ACC112 (cell line): ENCODE data around the gene CCDC88B.

Experiments used
- H2AFZ ChIP-seq: fragments of 200-600 bp; sonication (generic); one replicate; pipeline ENCODE4 v1.6.0; 2017; ENCODE audit warnings: antibody characterized with exemption, low read length; ENCODE audit not compliant: unreplicated experiment
- H3K27ac ChIP-seq: fragments of 200-600 bp; sonication (generic); 2 replicates; pipeline ENCODE4 v1.5.1; 2014; ENCODE audit warnings: low read depth, mild to moderate bottlenecking, antibody characterized with exemption, low read length, moderate library complexity
- H3K27me3 ChIP-seq: fragments of 200-600 bp; sonication (generic); 2 replicates; pipeline ENCODE4 v1.6.1; 2014; ENCODE audit warnings: mild to moderate bottlenecking, antibody characterized with exemption, low read length, moderate library complexity, mixed read lengths; ENCODE audit not compliant: insufficient read depth
- H3K36me3 ChIP-seq: fragments of 200-600 bp; sonication (generic); 2 replicates; pipeline ENCODE4 v1.6.1; 2016; ENCODE audit warnings: mild to moderate bottlenecking, antibody characterized with exemption, low read length, moderate library complexity, mixed read lengths; ENCODE audit not compliant: insufficient read depth
- H3K4me1 ChIP-seq: fragments of 200-600 bp; sonication (generic); one replicate; pipeline ENCODE4 v1.6.1; 2016; ENCODE audit warnings: low read length, mixed read lengths; ENCODE audit not compliant: insufficient read depth, unreplicated experiment, control insufficient read depth
- H3K4me3 ChIP-seq: fragments of 200-600 bp; sonication (generic); 2 replicates; pipeline ENCODE4 v1.5.1; 2014; ENCODE audit warnings: mild to moderate bottlenecking, low read depth, low read length
- H3K79me2 ChIP-seq: fragments of 200-600 bp; sonication (generic); one replicate; pipeline ENCODE4 v1.6.0; 2016; ENCODE audit warnings: low read length; ENCODE audit not compliant: control insufficient read depth, unreplicated experiment, insufficient read depth

CCDC88B gene

DNA sequence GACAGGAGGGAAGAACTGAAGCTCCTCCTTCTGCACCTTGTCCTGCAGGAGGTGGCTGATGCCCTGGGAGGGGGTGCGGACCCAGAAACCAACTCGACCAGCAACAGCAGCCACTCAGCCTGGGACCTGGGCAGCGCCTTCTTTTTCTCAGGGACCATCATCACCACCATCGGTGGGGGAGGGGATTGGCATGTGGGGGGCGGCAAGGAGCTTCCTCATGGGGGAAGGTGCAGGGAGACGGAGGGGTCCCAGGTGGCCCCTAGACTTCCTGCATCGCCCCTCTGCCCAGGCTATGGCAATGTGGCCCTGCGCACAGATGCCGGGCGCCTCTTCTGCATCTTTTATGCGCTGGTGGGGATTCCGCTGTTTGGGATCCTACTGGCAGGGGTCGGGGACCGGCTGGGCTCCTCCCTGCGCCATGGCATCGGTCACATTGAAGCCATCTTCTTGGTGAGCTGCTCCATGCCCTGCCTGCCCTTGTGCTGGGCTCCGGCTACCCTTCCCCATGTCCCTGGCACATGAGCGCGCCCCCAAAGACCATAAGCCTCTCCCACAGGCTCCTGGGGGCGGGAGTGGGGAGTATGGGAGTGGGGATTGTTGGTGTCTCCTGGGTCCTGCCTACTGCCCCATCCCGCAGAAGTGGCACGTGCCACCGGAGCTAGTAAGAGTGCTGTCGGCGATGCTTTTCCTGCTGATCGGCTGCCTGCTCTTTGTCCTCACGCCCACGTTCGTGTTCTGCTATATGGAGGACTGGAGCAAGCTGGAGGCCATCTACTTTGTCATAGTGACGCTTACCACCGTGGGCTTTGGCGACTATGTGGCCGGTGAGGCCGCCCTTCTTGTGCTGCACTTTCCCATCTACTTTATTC lies 42.9 kb upstream of the CCDC88B start:
- Histone ChIP-seq H3K36me3 (no peaks in the 10 kb centered on the region), H2AFZ (no peak overlapping the region), H3K4me3 (no peak overlapping the region), H3K79me2 (no peaks in the 10 kb centered on the region), H3K27me3 (peaks cover 76% of the 10 kb centered on the region), H3K4me1 (peaks cover 5% of the 10 kb centered on the region), H3K27ac (no peak overlapping the region)

- no peaks in the 10 kb centered on the region for H3K79me2 ChIP-seq
- no peak overlapping the region for H3K4me3 ChIP-seq
- no peak overlapping the region for H2AFZ ChIP-seq
- no peak overlapping the region for H3K27ac ChIP-seq
- H3K36me3 ChIP-seq = no peaks in the 10 kb centered on the region
- peaks cover 69% of the 10 kb centered on the region for H3K27me3 ChIP-seq
- H3K4me1 ChIP-seq = peaks cover 5% of the 10 kb centered on the region
These were observed 42.2 kb upstream of the CCDC88B start for GRCh38 chr11:64297699-64298358.

DNA sequence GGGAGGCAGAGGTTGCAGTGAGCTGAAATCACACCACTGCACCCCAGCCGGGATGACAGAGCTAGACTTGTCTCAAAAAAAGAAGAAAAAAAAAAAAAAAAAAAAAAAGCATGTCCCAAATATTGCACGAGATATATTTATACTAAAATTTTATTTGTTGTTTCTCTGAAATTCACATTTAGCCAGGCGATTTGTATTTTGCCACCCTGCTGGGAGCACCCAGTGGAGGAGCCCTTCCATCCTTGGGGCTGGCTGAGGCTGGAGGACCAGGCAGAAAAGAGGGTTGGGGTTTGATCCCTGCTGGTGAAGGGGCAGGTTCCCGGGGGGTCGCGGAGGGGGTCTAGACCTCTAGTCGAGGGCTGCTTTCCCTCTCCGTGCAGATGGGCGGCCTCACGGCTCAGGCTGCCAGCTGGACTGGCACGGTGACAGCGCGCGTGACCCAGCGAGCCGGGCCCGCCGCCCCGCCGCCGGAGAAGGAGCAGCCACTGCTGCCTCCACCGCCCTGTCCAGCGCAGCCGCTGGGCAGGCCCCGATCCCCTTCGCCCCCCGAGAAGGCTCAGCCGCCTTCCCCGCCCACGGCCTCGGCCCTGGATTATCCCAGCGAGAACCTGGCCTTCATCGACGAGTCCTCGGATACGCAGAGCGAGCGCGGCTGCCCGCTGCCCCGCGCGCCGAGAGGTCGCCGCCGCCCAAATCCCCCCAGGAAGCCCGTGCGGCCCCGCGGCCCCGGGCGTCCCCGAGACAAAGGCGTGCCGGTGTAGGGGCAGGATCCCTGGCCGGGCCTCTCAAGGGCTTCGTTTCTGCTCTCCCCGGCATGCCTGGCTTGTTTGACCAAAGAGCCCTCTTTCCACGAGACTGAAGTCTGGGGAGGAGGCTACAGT lies 40.8 kb upstream of the CCDC88B start:
- Histone ChIP-seq H3K27ac (no peak overlapping the region), H2AFZ (no peak overlapping the region), H3K79me2 (no peaks in the 10 kb centered on the region), H3K4me1 (peaks cover 10% of the 10 kb centered on the region), H3K4me3 (peak overlapping the region; percentile 68), H3K36me3 (no peaks in the 10 kb centered on the region), H3K27me3 (peaks cover 57% of the 10 kb centered on the region)

DNA sequence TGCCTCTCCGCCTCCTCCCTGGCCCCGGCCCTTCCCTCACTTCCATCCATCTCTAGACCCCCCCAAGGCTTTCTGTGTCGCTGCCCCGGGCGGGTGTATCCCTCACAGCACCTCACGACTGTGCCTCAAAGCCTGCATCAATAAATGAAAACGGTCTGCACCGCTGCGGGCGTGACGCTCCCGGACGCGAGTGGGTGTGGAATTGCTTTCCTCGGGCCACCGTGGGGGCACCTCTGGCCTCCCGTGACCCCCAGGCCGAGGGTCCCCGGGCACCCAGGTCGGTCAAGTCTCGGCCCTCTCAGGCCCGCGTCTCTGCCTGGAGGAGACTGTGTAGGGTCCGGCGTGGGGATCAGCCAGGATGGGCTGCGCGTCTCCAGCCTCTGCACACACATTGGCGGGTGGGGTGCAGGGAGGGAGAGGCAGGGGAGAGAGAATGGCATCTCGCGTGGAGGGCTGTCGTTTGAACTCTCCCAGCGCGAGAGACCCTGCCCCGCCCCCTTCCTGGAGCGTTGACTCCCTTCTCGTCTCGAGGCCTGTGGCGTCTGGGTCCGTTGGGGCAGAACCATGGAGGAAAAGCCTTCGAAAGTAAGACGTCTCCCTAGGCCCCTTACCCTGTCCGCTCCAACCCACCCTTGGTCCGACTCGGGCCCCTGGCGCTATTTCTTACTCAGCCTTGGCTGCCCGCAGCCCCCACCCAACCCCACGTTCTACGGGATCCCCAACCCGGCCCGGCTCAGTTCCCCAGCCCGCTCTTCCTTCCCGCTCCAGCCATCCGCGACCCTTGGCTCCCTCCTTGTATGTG lies 40.0 kb upstream of the CCDC88B start, which contains the start of gene CATSPERZ:
Gene CATSPERZ (plus strand): TSS at position 512 of the 802 bp plus-strand sequence. CDS start 53 bp downstream, at position 565.
- Histone ChIP-seq H3K79me2 (no peaks in the 10 kb centered on the region), H3K4me1 (peaks cover 10% of the 10 kb centered on the region), H3K36me3 (no peaks in the 10 kb centered on the region), H3K27me3 (peaks cover 54% of the 10 kb centered on the region), H3K4me3 (peak within 1 kb of the TSS; percentile 68), H2AFZ (no peak within 1 kb of the TSS), H3K27ac (no peak within 1 kb of the TSS)

DNA sequence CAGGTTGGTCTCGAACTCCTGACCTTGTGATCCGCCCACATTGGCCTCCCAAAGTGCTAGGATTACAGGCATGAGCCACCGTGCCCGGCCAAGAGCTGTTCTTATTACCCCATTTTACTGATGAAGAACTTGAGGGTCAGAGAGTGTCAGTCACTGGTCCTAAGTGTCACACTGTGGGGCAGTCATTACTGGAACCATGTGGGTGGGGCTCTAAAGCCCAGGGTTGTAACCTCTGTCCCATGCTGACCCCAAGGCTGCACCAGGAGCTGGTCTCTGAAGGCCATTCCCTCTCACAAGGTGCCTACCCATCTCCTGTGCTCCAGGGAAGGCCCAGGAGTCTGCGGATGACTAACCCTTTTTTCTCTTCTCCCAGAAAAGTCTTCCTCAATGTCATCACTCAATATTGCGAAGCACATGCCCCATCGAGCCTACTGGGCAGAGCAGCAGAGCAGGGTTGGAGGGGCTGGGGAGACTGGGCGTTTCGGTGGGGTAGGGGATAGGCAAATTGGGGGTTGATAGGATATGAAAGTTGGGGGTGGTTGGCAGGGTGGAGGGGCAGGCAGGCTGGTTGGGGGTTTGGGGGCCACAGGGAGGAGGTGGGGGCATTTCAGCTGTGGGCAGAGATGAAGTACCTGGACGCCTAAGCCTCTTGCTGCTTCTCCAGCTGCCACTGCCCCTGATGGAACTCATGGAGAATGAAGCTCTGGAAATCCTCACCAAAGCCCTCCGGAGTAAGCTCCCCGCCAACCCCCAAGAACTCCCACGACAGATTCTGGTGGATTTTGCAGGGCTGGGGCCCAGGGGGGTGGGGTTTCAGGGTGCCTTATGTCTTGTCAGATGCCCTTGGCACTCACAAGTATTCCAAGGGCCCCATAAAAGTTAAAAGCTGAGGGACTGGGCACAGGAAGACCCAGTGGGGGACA lies 36.6 kb upstream of the CCDC88B start:
- Histone ChIP-seq H3K27me3 (peaks cover 25% of the 10 kb centered on the region), H3K4me3 (no peak overlapping the region), H3K36me3 (no peaks in the 10 kb centered on the region), H3K27ac (no peak overlapping the region), H3K4me1 (peaks cover 19% of the 10 kb centered on the region), H2AFZ (no peak overlapping the region), H3K79me2 (peaks cover 10% of the 10 kb centered on the region)

- Histone ChIP-seq H3K27ac (no peak overlapping the region), H2AFZ (no peak overlapping the region), H3K4me1 (peaks cover 19% of the 10 kb centered on the region)
These were observed 36.0 kb upstream of the CCDC88B start for GRCh38 chr11:64304032-64304315.

GRCh38 chr11:64304316-64305072 lies 35.5 kb upstream of the CCDC88B start:
- H3K4me1 ChIP-seq = peaks cover 19% of the 10 kb centered on the region
- peak overlapping the region; percentile 58 for H2AFZ ChIP-seq

More at GRCh38 chr11:64304032-64304315, 36.0 kb upstream of the CCDC88B start:
- Histone ChIP-seq H3K36me3 (no peaks in the 10 kb centered on the region), H3K27me3 (peaks cover 18% of the 10 kb centered on the region), H3K79me2 (peaks cover 10% of the 10 kb centered on the region), H3K4me3 (peak overlapping the region; percentile 78)

DNA sequence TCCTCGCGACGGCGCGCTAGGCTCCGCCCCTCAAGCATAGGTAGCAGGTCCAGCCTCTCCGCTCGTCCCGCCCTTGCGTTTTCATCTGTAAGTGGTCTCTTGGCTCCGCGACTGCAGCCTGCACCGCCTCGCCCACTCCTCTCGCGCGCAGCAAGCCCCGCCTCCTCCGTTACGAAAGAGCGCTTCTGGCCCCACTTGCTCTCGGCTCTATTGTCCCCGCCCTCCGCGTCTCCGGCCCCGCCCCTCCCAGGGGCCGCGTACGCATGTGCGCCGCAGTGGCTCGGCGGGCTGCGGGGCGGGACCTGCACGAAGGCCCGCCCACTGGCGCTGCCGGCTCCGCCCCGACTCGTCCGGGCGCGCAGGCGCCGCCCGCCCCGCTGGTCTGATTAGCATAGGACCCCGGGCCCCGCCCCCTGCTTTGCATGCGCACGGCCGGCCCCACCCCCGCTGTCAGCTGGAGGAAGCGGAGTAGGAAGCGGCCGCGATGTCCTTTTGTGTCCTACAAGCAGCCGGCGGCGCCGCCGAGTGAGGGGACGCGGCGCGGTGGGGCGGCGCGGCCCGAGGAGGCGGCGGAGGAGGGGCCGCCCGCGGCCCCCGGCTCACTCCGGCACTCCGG lies 34.8 kb upstream of the CCDC88B start, which contains the start of gene ESRRA:
Gene ESRRA (plus strand): TSS at position 450 of the 616 bp plus-strand sequence. CDS start 1,656 bp downstream, outside the sequence.
- Histone ChIP-seq H3K27ac (peak within 1 kb of the TSS; percentile 71), H3K4me1 (peaks cover 14% of the 10 kb centered on the region), H3K79me2 (peaks cover 10% of the 10 kb centered on the region), H3K27me3 (peaks cover 6% of the 10 kb centered on the region; the same call in 1 of the 2 replicates), H3K36me3 (no peaks in the 10 kb centered on the region), H3K4me3 (peak within 1 kb of the TSS; percentile 94), H2AFZ (peak within 1 kb of the TSS; percentile 58)

More at GRCh38 chr11:64304316-64305072, 35.5 kb upstream of the CCDC88B start:
- H3K4me3 ChIP-seq = peak overlapping the region; percentile 78
- H3K27me3 ChIP-seq = peaks cover 13% of the 10 kb centered on the region
- peaks cover 10% of the 10 kb centered on the region for H3K79me2 ChIP-seq
- peak overlapping the region; percentile 71 for H3K27ac ChIP-seq
- no peaks in the 10 kb centered on the region for H3K36me3 ChIP-seq
